Posterior vena cava (tissue), 2 donors: Measurements from ENCODE around the gene SLC27A1. TPM values are rescaled to one million over a fixed set of nuclear protein-coding genes. Genes with fewer than 3 reads are reported as not detected.

Experiments used
- DNase-seq: peaks from one replicate; pipeline ENCODE4 v3.0.0-alpha.2; 2020; ENCODE audit warnings: low spot score
- intact Hi-C, 2 donors: fragments of 100-400 bp; cut with DNase I; formaldehyde crosslinking; loops; one replicate each; pipeline versions ENCODE4 v1.14.1 to v1.14.2; 2022 to 2023
- total RNA-seq, 2 donors: library from RNA; stranded (reverse); fragmentation: NEBNext Ultra II Directional; extraction: Animal tissue kit (Norgen Biotek cat#: 25700); gene quantifications; one replicate each; pipeline ENCODE4 v1.2.1, GENCODE V29; 2021
- donor health status: DM: yes; HTN: yes; CAD: no.
- donor health status: DM: yes; HTN: yes; CAD: no.

The SLC27A1 gene
- total RNA-seq, 2 donors from 2014 or later, result 11.1 to 14.4 TPM

DNA sequence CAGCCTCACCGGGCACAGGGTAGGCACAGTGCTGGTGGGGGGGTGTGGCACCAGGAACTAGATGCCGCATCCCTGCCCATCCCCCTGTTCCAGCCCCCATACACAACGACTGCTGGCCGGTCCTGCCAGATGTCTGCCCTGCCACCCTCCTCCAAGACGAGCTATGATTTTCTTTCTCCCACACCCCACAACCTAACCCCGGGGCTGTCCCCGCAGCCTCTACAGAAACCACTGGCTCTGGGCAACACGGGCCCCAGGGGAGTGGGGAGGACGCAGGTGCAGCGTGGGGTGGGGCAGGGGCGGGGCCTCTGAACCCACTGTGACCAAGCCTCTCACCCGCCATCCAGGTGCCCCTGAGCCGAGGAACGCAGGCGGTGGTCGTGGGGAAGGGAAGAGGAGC, 56.6 kb downstream of the SLC27A1 start:
- intact Hi-C loops, result no loop called here
- DNase-seq, result no peak

DNA sequence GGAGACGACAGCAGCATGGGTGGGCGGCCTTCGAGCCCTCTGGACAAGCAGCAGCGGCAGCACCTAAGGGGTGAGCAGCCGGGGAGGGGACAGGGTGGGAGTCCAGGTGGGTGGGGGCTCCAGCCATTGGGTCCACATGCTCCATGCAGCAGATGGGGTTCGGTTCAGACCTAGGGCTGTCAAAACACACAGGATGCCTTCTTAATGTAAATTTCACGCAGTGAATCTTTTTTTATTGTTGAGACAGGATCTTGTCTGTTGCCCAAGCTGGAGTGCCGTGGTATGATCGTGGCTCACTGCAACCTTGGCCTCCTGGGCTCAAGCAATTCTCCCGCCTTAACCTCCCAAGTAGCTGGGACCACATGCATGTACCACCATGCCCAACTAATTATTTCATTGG, 57.0 kb downstream of the SLC27A1 start:
- no peak for DNase-seq
- intact Hi-C loops, result no loop called here

DNA sequence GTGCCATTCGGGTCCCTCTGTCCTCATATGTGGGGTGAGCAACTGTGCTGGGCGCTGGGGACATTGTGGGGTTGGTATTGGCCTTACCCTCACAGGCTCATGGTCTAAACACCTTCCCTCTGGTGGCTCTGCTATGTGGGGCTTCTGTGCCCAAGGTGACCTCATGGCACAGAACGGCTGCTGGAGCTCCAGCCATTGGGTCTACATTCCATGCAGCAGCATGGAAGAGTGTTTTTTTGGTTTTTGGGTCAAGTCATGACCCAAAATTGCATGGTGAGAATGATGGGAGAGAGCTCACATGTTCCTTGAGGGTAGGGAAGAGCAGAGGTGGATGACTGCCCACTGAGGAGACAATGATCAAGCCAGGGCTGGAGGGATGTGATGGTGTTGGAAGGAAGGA, 58.3 kb downstream of the SLC27A1 start:
- no peak for DNase-seq
- intact Hi-C loops, result no loop called here

- intact Hi-C loops, result no loop called here
- no peak for DNase-seq
Observed at GRCh38 chr19:17529239-17530158, 59.2 kb downstream of the SLC27A1 start.

DNA sequence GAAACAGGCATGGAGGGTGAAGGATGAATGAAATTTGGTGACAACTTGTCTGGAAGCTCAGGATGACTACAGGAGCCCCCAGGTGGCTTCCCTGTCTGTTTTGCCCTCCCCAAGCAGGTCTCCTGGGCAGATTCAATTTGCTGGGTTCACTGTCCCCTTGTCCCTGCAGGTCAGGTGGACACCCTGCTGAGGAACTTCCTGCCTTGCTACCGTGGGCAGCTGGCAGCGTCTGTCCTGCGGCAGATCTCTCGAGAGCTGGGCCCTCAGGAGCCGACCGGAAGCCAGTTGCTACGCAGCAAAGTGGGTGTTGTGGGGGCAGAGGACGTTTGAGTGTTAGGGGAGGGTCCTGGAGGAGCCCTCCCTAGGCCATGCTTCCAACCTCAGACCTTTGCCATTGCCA, 60.3 kb downstream of the SLC27A1 start:
- no peak for DNase-seq
- intact Hi-C loops, result no loop called here

DNA sequence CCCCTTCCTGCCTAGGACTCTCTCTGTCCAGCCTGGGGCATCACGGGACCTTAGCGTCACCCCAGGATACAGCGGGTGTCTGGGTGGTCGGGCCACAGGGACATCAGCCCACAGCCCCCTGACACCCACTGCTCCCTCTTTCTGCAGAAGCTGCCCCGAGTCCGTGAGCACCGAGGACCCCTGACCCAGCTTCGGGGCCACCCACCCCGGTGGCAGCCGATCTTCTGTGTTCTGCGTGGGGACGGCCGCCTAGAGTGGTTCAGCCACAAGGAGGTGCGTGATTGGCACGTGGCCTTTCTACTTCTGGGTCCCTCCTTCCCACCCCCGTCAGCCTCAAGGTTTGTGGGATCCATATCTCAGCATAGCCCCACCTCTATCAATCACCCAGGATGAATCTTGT, 61.8 kb downstream of the SLC27A1 start:
- intact Hi-C loops, result no loop called here
- no peak for DNase-seq

- intact Hi-C loops, result no loop called here
- no peak for DNase-seq
Observed at GRCh38 chr19:17532557-17532956, 62.2 kb downstream of the SLC27A1 start.

DNA sequence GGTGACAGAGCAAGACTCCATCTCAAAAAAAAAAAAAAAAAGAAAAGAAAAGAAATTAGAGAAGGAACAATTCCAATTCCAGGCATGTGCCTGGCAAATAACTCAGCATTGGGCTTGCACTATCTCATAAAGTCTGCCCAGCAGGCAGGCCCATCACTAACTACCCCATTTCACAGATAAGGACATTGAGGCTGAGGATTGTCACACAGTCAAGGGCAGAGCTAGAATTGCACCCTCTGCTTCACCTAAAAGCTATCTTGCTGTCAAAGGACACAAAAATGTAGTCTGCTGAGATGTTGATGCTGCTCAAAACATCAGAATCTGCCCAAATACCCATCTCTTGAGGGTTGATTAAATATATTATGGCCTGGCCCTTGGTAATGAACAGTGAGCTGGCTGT, 64.4 kb downstream of the SLC27A1 start:
- intact Hi-C loops, result no loop called here
- no peak for DNase-seq

- intact Hi-C loops, result no loop called here
- DNase-seq, result no peak
Observed at GRCh38 chr19:17536955-17537354, 66.6 kb downstream of the SLC27A1 start.

- no peak for DNase-seq
- intact Hi-C loops, result no loop called here
Observed at GRCh38 chr19:17538684-17539237, 68.4 kb downstream of the SLC27A1 start.

- intact Hi-C loops, result no loop called here
- DNase-seq, result peak; percentile 99
Observed at GRCh38 chr19:17539238-17540117, 69.2 kb downstream of the SLC27A1 start.

DNA sequence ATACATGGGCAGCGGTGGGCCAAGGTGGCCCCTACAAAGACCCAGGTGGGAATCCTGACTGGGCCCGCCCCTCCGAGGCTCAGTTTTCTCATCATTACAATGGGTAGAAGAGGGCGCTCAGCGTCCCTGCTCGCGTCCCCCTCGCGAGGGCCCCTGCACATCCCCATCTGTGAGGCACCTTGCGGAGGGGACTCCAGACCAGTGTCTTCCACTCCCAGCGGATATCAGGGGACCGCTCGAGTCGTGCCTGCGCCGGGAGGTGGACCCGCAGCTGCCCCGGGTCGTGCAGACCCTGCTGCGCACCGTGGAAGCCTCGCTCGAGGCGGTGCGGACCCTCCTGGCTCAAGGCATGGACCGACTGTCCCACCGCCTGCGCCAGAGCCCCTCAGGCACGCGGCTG, 69.8 kb downstream of the SLC27A1 start:
- intact Hi-C loops, result no loop called here
- no peak for DNase-seq

GRCh38 chr19:17541184-17541759, 70.9 kb downstream of the SLC27A1 start:
- no peak for DNase-seq

GRCh38 chr19:17542042-17542441, 71.7 kb downstream of the SLC27A1 start:
- no peak for DNase-seq
- intact Hi-C loops, result no loop called here

More at GRCh38 chr19:17541184-17541759, 70.9 kb downstream of the SLC27A1 start:
- intact Hi-C loops, result no loop called here

GRCh38 chr19:17542793-17543582, 72.7 kb downstream of the SLC27A1 start:
- intact Hi-C loops, result no loop called here
- no peak for DNase-seq

- intact Hi-C loops, result no loop called here
- DNase-seq, result no peak
Observed at GRCh38 chr19:17543986-17544385, 73.7 kb downstream of the SLC27A1 start.

DNA sequence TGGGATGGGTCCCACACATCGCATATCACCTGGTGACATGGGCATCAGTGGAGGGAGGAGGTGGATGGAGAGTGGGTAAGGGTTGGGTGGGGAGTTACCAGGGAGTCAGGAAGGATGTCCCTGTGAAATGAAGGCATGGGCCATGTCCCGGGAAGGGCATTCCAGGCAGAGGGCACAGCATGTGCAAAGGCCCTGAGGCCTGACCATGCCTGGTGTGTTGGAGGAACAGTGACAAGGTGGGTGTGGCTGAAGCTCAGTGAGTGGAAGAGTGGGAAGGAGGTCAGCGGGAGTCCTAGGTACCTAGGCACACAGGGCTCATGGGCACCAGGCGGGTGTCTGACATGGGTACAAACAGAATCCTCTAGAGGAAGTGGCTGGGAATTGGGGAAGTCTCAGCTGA, 74.1 kb downstream of the SLC27A1 start:
- intact Hi-C loops, result no loop called here
- DNase-seq, result no peak

- intact Hi-C loops, result no loop called here
- no peak for DNase-seq
Observed at GRCh38 chr19:17548145-17548544, 77.8 kb downstream of the SLC27A1 start.
